ENCODE measurements around the gene IER5L.
"Not testable (repeated sequence)": the region's sequence is repeated elsewhere in the genome, so short reads cannot be mapped to it uniquely, and the experiment has no call there.

The IER5L gene

GRCh38 chr9:129139233-129139992 is 38.6 kb downstream of the IER5L start:
- peak; percentile 88 for DNase-seq

GRCh38 chr9:129138476-129139232 is 39.4 kb downstream of the IER5L start:
- DNase-seq = peak; percentile 20

DNA sequence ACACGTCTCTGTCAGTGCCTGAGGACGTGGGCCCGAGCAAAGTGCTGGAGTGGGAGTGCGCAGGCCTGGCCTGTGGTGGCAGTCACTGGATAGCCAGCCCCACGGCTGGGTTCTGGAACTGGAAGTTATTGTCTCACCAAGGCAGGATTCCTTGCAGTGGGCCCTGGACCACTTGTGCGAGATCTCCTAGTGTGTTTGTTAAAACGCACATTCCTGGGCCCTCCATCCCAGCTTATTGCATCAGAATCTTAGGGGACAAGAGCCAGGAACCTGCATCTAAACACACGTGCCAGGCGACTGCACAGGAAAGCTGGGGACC is 40.0 kb downstream of the IER5L start:
- DNase-seq = peak; percentile 19

DNA sequence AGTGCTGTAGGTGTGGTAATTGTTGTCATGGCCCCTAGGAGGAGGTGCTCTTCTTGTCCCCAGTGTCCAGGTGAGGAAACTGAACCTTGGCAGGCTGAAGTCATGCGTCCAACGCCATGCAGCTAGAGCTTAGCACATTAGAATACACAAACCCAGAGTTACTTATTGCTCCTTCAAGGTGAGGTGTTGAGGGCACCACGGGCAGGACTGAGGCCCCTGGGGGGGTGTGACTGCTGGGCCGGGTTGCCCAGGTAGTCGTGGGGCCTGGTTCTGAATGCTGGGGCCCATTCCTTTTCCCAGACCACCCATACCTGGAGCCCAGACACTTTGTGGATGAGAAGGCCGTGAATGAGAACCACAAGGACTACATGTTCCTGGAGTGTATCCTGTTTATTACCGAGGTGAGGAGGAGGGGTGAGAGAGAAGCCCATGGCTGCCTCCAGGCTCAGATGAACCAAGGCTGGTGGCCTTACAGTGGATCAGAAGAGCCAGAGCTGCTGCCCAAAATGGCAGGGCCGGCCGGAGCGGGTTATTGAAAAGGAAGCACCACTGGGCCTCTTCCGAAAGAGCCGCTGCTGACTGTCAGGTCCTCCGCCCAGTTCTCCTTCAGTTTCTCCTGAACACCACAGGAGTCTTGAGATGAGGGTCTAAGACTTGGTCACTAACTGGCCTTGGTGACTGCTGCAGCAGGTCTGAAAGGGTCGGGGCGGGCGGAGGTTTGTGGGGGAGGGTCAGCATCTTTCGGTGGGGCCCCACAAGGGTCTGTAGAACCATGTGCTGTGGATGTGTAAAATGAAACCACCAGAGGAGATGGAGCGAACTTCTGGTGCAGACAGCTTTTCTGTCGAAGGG is 40.5 kb downstream of the IER5L start:
- no peak for DNase-seq

GRCh38 chr9:129136446-129137035 is 41.5 kb downstream of the IER5L start:
- no peak for DNase-seq

GRCh38 chr9:129135476-129135875 is 42.6 kb downstream of the IER5L start:
- DNase-seq = no peak

GRCh38 chr9:129133082-129133481 is 45.0 kb downstream of the IER5L start:
- no peak for DNase-seq

DNA sequence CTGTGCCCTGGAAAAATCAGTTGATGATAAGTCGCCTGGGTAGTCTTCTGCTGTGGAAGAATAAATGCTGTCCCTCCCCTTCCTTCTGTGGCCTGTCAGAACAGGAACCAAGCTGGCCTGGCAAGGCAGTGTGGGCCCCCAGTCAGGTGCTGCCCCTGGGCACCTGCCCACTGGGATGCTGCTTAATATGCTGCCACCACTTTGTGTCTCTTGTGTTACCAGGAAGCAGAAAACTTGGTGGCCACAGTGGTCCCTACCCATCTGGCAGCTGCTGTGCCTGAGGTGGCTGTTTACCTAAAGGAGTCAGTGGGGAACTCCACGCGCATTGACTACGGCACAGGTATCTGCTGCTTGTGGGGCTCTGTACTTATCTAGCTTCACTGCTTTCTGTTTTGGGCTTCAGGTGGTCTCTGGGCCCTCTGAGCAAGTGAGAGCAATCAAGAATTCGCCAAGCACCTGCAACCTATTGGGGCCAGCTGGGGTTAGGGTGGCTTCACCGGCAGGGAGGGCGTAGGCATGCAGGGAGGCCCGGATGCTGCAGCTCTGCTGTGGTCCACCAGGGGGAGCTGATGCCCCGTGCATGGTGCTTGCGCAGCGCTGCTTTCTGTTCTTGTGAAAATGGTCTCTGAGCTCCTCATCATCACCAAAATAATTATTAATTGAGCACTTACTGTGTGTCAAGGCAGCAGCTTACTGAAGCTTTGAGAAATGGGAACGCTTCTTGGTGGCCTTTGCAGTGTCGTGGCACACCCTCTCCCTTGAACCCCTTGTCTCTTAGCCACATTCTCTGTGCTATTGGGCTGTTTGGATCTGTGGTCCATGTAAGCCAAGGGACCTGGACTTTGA is 46.5 kb downstream of the IER5L start:
- peak; percentile 63 for DNase-seq

DNA sequence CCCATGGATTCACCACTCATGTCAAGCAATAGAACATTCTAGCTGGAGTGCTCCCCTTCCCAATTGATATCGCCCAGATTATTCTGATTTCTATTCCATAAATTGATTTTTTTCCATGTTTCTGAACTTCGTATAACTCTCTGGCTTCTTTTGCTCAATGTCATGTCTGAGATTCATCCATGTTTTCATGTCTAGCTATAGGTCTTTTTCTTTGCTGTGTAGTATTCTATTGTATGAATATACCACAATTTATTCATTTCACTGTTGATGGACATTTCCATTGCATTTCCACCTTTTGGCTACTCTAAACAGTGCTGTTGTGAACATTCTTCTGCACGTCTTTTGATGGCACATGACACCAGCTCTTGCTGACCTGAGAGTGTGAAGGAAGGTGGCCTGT is 47.3 kb downstream of the IER5L start:
- DNase-seq = no peak

DNA sequence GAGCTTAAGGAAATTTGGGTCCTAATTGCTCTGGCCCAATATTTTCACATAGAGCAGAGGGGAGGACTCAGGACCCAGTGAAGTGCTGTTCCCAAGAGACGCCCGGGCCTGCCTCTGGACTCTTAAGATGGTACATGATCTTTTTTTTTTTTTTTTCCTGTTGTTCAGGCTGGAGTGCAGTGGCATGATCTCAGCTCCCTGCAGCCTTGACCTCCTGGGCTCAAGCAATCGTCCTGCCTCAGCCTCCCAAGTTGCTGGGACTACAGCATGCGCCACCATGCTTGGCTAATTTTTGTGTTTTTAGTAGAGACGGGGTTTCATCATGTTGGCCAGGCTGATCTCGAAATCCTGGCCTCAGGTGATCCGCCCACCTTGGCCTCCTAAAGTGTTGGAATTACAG is 47.8 kb downstream of the IER5L start:
- not testable (repeated sequence) for DNase-seq

DNA sequence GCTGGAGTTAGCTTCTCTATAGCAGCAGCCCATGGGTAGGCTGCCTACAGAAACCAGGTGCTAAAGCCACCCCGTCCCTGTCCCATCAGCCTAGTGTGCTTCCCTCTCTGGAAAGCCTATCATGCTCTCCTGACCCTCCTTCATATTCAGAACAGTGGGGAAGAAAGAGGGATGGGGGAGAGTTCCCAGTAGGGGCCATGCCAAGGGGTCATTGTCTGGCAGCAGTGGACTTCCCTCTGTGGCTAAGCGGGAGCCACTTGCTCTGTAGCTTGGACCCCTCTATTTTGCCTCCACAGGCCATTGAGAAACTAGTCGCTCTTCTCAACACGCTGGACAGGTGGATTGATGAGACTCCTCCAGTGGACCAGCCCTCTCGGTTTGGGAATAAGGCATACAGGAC is 49.4 kb downstream of the IER5L start:
- no peak for DNase-seq

DNA sequence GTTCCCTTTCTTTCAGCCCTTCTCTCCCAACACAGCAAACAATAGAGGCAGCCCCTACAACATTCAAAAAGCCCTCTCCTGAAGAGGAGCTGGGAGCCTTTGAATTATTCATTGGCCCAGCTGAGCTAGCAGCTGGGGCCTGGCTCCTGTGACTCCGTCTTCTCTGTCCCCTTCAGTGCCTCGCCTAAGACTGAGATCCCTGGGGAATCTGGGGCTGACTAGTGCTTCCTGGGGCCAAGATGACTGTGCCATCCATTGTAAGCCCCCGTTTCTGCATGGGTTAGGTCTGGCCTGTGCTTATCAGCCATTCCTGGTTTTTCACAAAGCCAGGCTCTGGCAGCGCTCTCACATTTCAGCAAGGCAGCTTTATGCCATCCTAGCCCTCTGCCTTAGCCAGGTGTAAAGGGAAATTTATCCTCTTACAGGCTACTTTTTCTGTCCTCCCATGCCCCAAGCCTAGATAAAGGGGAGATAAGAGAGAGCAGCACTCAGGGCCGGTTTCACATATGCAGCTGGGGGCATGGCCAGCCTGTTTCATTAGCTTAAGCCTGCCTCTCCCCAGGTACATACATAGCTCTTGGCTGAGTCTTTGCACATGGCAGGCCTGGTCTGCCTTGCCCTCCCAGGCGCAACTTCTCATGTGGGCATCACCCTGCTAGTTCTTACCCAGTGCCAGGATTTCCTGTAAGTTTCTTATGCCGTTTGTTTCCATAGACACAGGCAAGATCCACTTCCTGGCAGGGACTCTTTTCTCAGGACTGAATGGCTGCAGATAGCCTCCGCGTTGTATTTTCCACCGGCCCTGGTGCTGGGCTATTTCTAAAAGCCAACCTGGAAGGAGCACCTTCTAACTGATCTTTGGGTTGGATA is 51.1 kb downstream of the IER5L start:
- DNase-seq = no peak

All from right kidney (tissue), 1 donor.